ENCODE data around the gene ZNF791.
A peak's percentile ranks its signal among the peaks of the same experiment; 100 is the strongest.
"Not testable (repeated sequence)": the region's sequence is repeated elsewhere in the genome, so short reads cannot be mapped to it uniquely, and the experiment has no call there.

ZNF791 gene

DNA sequence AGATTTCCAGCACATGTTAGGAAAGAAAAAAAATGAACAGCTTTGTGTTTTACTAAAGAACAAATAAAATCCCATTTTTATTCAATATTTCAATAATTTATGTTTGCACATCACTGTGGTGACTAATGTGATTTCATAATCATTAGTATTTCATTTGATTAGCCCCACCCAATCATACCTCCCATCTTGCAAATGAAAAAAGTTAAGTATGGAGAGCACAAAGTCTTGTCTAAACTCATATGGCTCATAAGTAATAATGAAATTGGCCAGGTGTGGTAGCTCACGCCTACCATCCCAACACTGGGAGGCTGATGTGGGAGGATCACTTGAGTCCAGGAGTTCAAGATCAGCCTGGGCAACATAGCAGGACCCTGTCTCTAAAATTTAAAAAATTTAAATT is 3.9 kb upstream of the ZNF791 start:
- TF ChIP-seq, protein P1, sequence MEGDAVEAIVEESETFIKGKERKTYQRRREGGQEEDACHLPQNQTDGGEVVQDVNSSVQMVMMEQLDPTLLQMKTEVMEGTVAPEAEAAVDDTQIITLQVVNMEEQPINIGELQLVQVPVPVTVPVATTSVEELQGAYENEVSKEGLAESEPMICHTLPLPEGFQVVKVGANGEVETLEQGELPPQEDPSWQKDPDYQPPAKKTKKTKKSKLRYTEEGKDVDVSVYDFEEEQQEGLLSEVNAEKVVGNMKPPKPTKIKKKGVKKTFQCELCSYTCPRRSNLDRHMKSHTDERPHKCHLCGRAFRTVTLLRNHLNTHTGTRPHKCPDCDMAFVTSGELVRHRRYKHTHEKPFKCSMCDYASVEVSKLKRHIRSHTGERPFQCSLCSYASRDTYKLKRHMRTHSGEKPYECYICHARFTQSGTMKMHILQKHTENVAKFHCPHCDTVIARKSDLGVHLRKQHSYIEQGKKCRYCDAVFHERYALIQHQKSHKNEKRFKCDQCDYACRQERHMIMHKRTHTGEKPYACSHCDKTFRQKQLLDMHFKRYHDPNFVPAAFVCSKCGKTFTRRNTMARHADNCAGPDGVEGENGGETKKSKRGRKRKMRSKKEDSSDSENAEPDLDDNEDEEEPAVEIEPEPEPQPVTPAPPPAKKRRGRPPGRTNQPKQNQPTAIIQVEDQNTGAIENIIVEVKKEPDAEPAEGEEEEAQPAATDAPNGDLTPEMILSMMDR (IDR thresholded peaks at IDR 0.05; ENCODE audit: low read depth, low read length, missing control alignments) = no peak

DNA sequence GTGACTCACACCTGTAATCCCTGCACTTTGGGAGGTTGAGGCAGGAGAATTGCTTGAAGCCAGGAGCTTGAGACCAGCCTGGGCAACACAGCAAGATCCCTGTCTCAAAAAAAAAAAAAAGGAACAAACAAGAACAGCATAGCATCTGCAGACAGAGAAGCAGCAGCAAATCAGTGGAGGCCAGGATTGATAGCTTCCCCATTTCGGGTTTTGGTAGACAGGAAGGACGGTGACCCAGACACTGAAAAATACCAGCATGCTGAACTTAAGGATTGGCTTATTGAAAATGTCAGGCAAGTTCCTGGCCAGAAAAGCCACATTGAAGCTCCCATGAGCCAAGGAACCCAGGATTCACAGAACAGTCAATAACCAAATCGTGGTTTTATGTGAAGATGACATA is 3.1 kb upstream of the ZNF791 start:
- TF ChIP-seq, protein P1 (IDR thresholded peaks at IDR 0.05; ENCODE audit: low read depth, low read length, missing control alignments) = no peak
- in situ Hi-C loops (cut with HindIII; ENCODE audit: low sequenced_read_pairs) = no loop called here
- DNase-seq (ENCODE audit: low read depth) = no peak
- no peak overlapping the region for H3K4me3 ChIP-seq (ENCODE audit: low read depth, low read length)

More for the DNA sequence above, 3.9 kb upstream of the ZNF791 start:
- H3K4me3 ChIP-seq (ENCODE audit: low read depth, low read length) = no peak overlapping the region
- in situ Hi-C loops (cut with HindIII; ENCODE audit: low sequenced_read_pairs) = no loop called here
- DNase-seq (ENCODE audit: low read depth) = no peak

DNA sequence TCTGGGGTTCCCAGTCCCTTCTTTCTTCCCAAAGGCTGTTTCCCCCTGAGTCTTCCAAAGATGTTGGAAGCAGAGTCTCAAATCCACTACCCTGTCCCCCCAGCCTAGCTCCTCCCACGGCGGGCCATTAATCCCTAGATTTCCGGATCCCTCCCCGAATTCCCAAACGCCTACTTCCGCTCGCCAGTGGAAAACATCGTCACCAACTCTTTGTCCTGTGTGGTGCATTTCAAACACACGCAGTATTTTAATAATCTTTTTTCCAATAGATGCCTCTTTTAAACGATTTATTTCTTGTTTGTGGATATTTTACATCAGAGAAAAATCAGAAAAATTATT is 610 bp downstream of the ZNF791 start:
- peak overlapping the region; percentile 100 for H3K4me3 ChIP-seq (ENCODE audit: low read depth, low read length)
- in situ Hi-C loops (cut with HindIII; ENCODE audit: low sequenced_read_pairs) = no loop called here
- TF ChIP-seq, protein P1 (IDR thresholded peaks at IDR 0.05; ENCODE audit: low read depth, low read length, missing control alignments) = no peak
- DNase-seq (ENCODE audit: low read depth) = peak; percentile 36

DNA sequence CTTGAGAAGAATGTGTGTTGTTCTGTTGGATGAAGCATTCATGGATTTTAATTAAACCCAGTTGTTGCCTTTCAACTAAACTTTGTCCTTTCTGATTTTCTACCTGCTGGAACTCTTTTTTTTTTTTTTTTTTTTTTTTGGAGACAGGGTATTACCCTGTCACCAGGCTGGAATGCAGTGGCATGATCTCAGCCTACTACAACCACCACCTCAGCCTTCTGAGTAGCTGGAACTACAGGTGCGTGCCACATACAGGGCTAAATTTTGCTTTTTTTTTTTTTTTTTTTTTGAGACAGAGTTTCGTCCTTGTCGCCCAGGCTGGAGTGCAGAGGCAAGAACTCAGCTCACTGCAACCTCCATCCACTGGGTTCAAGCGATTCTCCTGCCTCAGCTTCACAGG is 6.9 kb downstream of the ZNF791 start:
- no peak for DNase-seq (ENCODE audit: low read depth)
- in situ Hi-C loops (cut with HindIII; ENCODE audit: low sequenced_read_pairs) = no loop called here
- TF ChIP-seq, protein P1 (IDR thresholded peaks at IDR 0.05; ENCODE audit: low read depth, low read length, missing control alignments) = no peak
- H3K4me3 ChIP-seq (ENCODE audit: low read depth, low read length) = no peak overlapping the region

GRCh38 chr19:12621253-12622024 is 10.7 kb downstream of the ZNF791 start:
- DNase-seq (ENCODE audit: low read depth); in situ Hi-C loops (cut with HindIII; ENCODE audit: low sequenced_read_pairs); H3K4me3 ChIP-seq (ENCODE audit: low read depth, low read length): not testable (repeated sequence)

DNA sequence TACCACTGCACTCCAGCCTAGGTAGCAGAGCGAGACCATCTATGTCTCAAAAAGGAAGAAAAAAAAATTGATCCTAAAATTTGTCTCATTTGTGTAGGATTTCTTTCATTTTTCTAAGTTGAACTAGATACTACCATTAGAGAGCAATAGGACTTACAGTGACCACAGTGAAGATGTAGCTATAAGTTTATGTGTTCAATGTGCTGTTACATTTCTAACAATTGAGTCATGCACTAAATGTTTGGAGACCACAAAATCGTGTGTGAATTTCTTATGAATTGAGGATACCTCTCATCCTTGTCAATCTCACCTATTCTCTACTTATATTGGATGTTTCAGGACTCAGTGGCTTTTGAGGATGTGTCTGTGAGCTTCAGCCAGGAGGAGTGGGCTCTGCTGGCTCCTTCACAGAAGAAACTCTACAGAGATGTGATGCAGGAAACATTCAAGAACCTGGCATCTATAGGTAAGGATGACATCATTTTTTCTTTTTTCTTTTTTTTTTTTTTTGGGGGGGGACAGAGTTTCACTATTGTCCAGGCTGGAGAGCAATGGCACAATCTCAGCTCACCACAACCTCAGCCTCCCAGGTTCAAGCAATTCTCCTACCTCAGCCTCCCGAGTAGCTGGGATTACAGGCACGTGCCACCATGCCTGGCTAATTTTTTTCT is 12.8 kb downstream of the ZNF791 start:
- DNase-seq (ENCODE audit: low read depth) = no peak
- no peak overlapping the region for H3K4me3 ChIP-seq (ENCODE audit: low read depth, low read length)
- TF ChIP-seq, protein P1 (IDR thresholded peaks at IDR 0.05; ENCODE audit: low read depth, low read length, missing control alignments) = no peak
- in situ Hi-C loops (cut with HindIII; ENCODE audit: low sequenced_read_pairs) = no loop called here

- TF ChIP-seq, protein P1 (IDR thresholded peaks at IDR 0.05; ENCODE audit: low read depth, low read length, missing control alignments) = no peak
- no peak overlapping the region for H3K4me3 ChIP-seq (ENCODE audit: low read depth, low read length)
- in situ Hi-C loops (cut with HindIII; ENCODE audit: low sequenced_read_pairs) = no loop called here
- DNase-seq (ENCODE audit: low read depth) = no peak
Measured at GRCh38 chr19:12626958-12627357, 16.2 kb downstream of the ZNF791 start.

Data from astrocyte of the cerebellum (primary cell).